ENCODE results near the gene FABP2.

FABP2 gene

DNA sequence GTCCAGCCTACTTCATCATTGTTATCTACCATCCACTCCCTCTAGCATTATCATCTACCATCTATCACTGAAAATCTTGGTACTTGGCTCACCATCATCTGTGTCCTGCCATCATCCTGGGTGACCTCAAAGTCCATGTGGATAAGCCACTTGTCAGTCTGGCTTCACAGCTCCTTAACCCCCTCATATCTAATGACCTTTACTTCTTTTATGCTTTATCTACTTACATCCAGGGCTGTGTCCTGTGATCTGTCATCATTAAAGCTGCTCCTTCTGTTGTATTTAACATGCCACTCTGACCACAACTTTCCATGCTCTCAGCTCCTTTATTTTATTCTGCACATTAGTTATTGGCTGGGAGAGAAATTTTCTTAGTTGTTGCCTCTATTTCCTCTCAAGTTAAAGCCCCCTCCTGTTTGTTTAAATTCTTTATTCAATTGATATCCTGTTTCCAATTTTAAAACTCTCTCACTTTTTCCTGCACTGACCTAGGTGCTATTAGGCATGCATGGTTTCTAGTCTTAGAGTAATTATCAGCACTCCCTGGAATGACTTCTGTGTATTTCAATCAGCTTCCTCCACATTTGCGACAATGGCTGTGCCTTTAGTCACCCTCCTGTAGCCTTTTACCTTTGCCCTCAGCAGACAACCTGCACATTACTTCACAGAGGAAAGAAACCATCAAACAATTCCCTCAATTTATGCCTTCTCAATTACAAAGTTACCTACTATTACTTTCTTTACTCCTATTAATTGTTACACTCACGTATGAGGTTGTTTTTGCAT is 8.1 kb upstream of the FABP2 start:
- H3K4me2 ChIP-seq (ENCODE audit: low read length) = no peak overlapping the region
- TF ChIP-seq CTCF (IDR thresholded peaks at IDR 0.05; ENCODE audit: low read depth, low read length) (no peak), EZH2phosphoT487 (IDR thresholded peaks at IDR 0.05; ENCODE audit: low read depth) (no peak)

GRCh38 chr4:119328695-119329094 is 6.8 kb upstream of the FABP2 start:
- Histone ChIP-seq H3K4me3 (ENCODE audit: low read length) (no peak overlapping the region), H3K79me2 (ENCODE audit: low read length) (no peaks in the 10 kb centered on the region), H3K4me2 (ENCODE audit: low read length) (no peak overlapping the region), H3K36me3 (replicated peaks; ENCODE audit: low read depth, low read length) (no peaks in the 10 kb centered on the region), H4K20me1 (ENCODE audit: insufficient read depth, low read length) (no peaks in the 10 kb centered on the region), H2AFZ (ENCODE audit: low read depth, low read length) (no peak overlapping the region), H3K27ac (ENCODE audit: low read length) (no peak overlapping the region), H3K9me3 (ENCODE audit: insufficient read depth, low read length) (no peaks in the 10 kb centered on the region), H3K9ac (ENCODE audit: low read length) (no peak overlapping the region), H3K4me1 (ENCODE audit: low read length) (no peaks in the 10 kb centered on the region), H3K27me3 (ENCODE audit: low read depth, low read length) (peaks cover 18% of the 10 kb centered on the region)
- TF ChIP-seq CTCF (IDR thresholded peaks at IDR 0.05; ENCODE audit: low read depth, low read length) (no peak), EZH2phosphoT487 (IDR thresholded peaks at IDR 0.05; ENCODE audit: low read depth) (no peak)

More for the DNA sequence above, 8.1 kb upstream of the FABP2 start:
- H3K4me3 ChIP-seq (ENCODE audit: low read length) = no peak overlapping the region
- no peak overlapping the region for H2AFZ ChIP-seq (ENCODE audit: low read depth, low read length)
- H3K27ac ChIP-seq (ENCODE audit: low read length) = no peak overlapping the region
- no peaks in the 10 kb centered on the region for H4K20me1 ChIP-seq (ENCODE audit: insufficient read depth, low read length)
- no peak overlapping the region for H3K9ac ChIP-seq (ENCODE audit: low read length)
- H3K9me3 ChIP-seq (ENCODE audit: insufficient read depth, low read length) = no peaks in the 10 kb centered on the region
- H3K36me3 ChIP-seq (replicated peaks; ENCODE audit: low read depth, low read length) = no peaks in the 10 kb centered on the region
- H3K4me1 ChIP-seq (ENCODE audit: low read length) = no peaks in the 10 kb centered on the region
- no peaks in the 10 kb centered on the region for H3K79me2 ChIP-seq (ENCODE audit: low read length)
- peaks cover 18% of the 10 kb centered on the region for H3K27me3 ChIP-seq (ENCODE audit: low read depth, low read length)

DNA sequence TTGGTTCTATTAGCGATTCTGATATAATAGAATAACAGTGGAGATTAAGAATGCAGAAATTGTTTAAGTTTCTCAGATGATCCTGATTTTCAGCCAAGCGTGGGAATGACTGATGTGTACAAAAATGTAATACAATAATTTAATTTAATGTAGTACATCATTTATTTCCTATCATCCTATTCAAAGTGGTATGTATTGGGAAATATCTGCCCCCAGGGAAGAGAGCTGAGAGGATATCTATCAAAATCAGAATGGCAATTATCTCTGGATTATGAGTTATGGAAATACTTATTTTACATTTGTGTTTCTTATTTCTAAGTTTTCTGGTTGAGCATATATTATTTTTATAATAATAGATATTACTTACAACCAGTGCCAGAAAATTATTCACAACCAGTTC is 3.9 kb downstream of the FABP2 start:
- H3K4me3 ChIP-seq (ENCODE audit: low read length) = no peak overlapping the region
- no peak overlapping the region for H3K4me2 ChIP-seq (ENCODE audit: low read length)
- no peak overlapping the region for H2AFZ ChIP-seq (ENCODE audit: low read depth, low read length)
- H4K20me1 ChIP-seq (ENCODE audit: insufficient read depth, low read length) = no peaks in the 10 kb centered on the region
- TF ChIP-seq EZH2phosphoT487 (IDR thresholded peaks at IDR 0.05; ENCODE audit: low read depth) (no peak), CTCF (IDR thresholded peaks at IDR 0.05; ENCODE audit: low read depth, low read length) (no peak)
- no peaks in the 10 kb centered on the region for H3K9me3 ChIP-seq (ENCODE audit: insufficient read depth, low read length)
- no peak overlapping the region for H3K27ac ChIP-seq (ENCODE audit: low read length)
- no peak overlapping the region for H3K9ac ChIP-seq (ENCODE audit: low read length)
- no peaks in the 10 kb centered on the region for H3K4me1 ChIP-seq (ENCODE audit: low read length)
- H3K79me2 ChIP-seq (ENCODE audit: low read length) = no peaks in the 10 kb centered on the region
- H3K36me3 ChIP-seq (replicated peaks; ENCODE audit: low read depth, low read length) = no peaks in the 10 kb centered on the region
- H3K27me3 ChIP-seq (ENCODE audit: low read depth, low read length) = peaks cover 30% of the 10 kb centered on the region

DNA sequence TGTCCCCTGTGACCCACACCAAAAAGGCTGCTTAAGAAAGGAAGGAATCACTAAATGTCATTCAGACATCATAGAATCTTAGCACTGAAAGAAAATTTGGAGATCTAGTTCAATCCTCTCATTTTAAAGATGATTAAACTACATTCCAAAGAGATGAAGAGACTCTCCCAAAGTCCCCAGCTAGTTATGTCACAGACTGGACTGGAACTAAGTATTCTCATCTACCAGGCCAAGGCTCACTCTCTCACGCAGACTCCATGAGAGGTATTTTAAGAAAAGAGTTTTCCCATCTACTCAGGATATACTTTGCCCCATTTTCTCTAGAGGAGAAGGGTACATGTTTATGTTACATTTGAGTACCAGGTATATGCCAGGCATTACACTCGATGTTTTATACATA is 6.9 kb downstream of the FABP2 start:
- Histone ChIP-seq H3K27ac (ENCODE audit: low read length) (no peak overlapping the region), H2AFZ (ENCODE audit: low read depth, low read length) (no peak overlapping the region), H3K9ac (ENCODE audit: low read length) (no peak overlapping the region)

More for the DNA sequence above, 6.9 kb downstream of the FABP2 start:
- Histone ChIP-seq H3K79me2 (ENCODE audit: low read length) (no peaks in the 10 kb centered on the region), H3K4me1 (ENCODE audit: low read length) (no peaks in the 10 kb centered on the region), H3K4me3 (ENCODE audit: low read length) (no peak overlapping the region), H3K36me3 (replicated peaks; ENCODE audit: low read depth, low read length) (no peaks in the 10 kb centered on the region), H3K27me3 (ENCODE audit: low read depth, low read length) (peaks cover 21% of the 10 kb centered on the region), H4K20me1 (ENCODE audit: insufficient read depth, low read length) (no peaks in the 10 kb centered on the region), H3K9me3 (ENCODE audit: insufficient read depth, low read length) (no peaks in the 10 kb centered on the region), H3K4me2 (ENCODE audit: low read length) (no peak overlapping the region)
- TF ChIP-seq CTCF (IDR thresholded peaks at IDR 0.05; ENCODE audit: low read depth, low read length) (no peak), EZH2phosphoT487 (IDR thresholded peaks at IDR 0.05; ENCODE audit: low read depth) (no peak)

Measured in OCI-LY3 (cell line).